ENCODE data around the gene GTF3C5.
"Not testable (repeated sequence)": the region's sequence is repeated elsewhere in the genome, so short reads cannot be mapped to it uniquely, and the experiment has no call there.

Gene GTF3C5

GRCh38 chr9:133054966-133055365, 24.2 kb downstream of the GTF3C5 start:
- DNase-seq (ENCODE audit: low spot score), result no peak

- no peak for DNase-seq (ENCODE audit: low spot score)
Measured at GRCh38 chr9:133055788-133056420, 25.1 kb downstream of the GTF3C5 start.

- DNase-seq (ENCODE audit: low spot score), result no peak
Measured at GRCh38 chr9:133056533-133056932, 25.7 kb downstream of the GTF3C5 start.

- DNase-seq (ENCODE audit: low spot score), result no peak
Measured at GRCh38 chr9:133057006-133057405, 26.2 kb downstream of the GTF3C5 start.

- no peak for DNase-seq (ENCODE audit: low spot score)
Measured at GRCh38 chr9:133057553-133057952, 26.8 kb downstream of the GTF3C5 start.

- no peak for DNase-seq (ENCODE audit: low spot score)
Measured at GRCh38 chr9:133058071-133058470, 27.3 kb downstream of the GTF3C5 start.

- no peak for DNase-seq (ENCODE audit: low spot score)
Measured at GRCh38 chr9:133058550-133059320, 27.9 kb downstream of the GTF3C5 start.

- no peak for DNase-seq (ENCODE audit: low spot score)
Measured at GRCh38 chr9:133059623-133060022, 28.8 kb downstream of the GTF3C5 start.

- DNase-seq (ENCODE audit: low spot score), result no peak
Measured at GRCh38 chr9:133060417-133060841, 29.6 kb downstream of the GTF3C5 start.

- not testable (repeated sequence) for DNase-seq (ENCODE audit: low spot score)
Measured at GRCh38 chr9:133061019-133061763, 30.4 kb downstream of the GTF3C5 start.

- not testable (repeated sequence) for DNase-seq (ENCODE audit: low spot score)
Measured at GRCh38 chr9:133061764-133062145, 31.0 kb downstream of the GTF3C5 start, which contains the start of gene CEL. CEL (plus strand) TSS chr9:133061981; CDS start chr9:133062003, 22 bp downstream.

GRCh38 chr9:133062569-133062968, 31.8 kb downstream of the GTF3C5 start:
- not testable (repeated sequence) for DNase-seq (ENCODE audit: low spot score)

- DNase-seq (ENCODE audit: low spot score), result no peak
Measured at GRCh38 chr9:133063159-133063499, 32.3 kb downstream of the GTF3C5 start.

- DNase-seq (ENCODE audit: low spot score), result no peak
Measured at GRCh38 chr9:133063500-133064231, 32.9 kb downstream of the GTF3C5 start.

GRCh38 chr9:133064241-133065069, 33.7 kb downstream of the GTF3C5 start:
- DNase-seq (ENCODE audit: low spot score), result no peak

- DNase-seq (ENCODE audit: low spot score), result no peak
Measured at GRCh38 chr9:133065070-133065388, 34.2 kb downstream of the GTF3C5 start.

GRCh38 chr9:133066181-133066983, 35.6 kb downstream of the GTF3C5 start:
- no peak for DNase-seq (ENCODE audit: low spot score)

- DNase-seq (ENCODE audit: low spot score), result no peak
Measured at GRCh38 chr9:133067006-133067405, 36.2 kb downstream of the GTF3C5 start.

GRCh38 chr9:133067813-133068212, 37.0 kb downstream of the GTF3C5 start:
- DNase-seq (ENCODE audit: low spot score), result no peak

GRCh38 chr9:133068431-133068830, 37.6 kb downstream of the GTF3C5 start:
- not testable (repeated sequence) for DNase-seq (ENCODE audit: low spot score)

Data from Ammon's horn (tissue), 1 donor.